Activated CD8-positive, alpha-beta T cell treated with anti-CD3 and anti-CD28 coated beads, Interleukin-2, amount 10 ng/mL, durations not matched to agents 7 days and 5 days (primary cell): ENCODE results near the gene MOB1A. TPM values are rescaled to one million over a fixed set of nuclear protein-coding genes. Genes with fewer than 3 reads are reported as not detected.

Experiments used
- ATAC-seq: fragments of 150-1000 bp; cut with Tn5 transposase; one replicate; pipeline ENCODE4 v1.10.0; 2021; ENCODE audit warnings: moderate library complexity
- CTCF ChIA-PET: fragments of 350-600 bp; sonication (Branson Sonifier 250); formaldehyde crosslinking; loops from one replicate; lab custom pipeline; 2021; ENCODE audit warnings: antibody characterized with exemption; lab: Charles Lee
- POLR2A ChIA-PET: fragments of 350-600 bp; sonication (Branson Sonifier 250); formaldehyde crosslinking; loops from one replicate; lab custom pipeline; 2021; ENCODE audit warnings: antibody characterized with exemption; lab: Charles Lee
- DNase-seq: peaks from one replicate; pipeline ENCODE4 v3.0.0-alpha.2; 2020
- H3K27ac Mint-ChIP-seq: one replicate; pipeline ENCODE4 v1.8.0; 2021; ENCODE audit warnings: mild to moderate bottlenecking, mixed read lengths
- H3K27me3 Mint-ChIP-seq: one replicate; pipeline ENCODE4 v1.8.0; 2021; ENCODE audit warnings: low read depth, mixed read lengths
- H3K36me3 Mint-ChIP-seq: one replicate; pipeline ENCODE4 v1.8.0; 2021; ENCODE audit warnings: low read depth, mixed read lengths
- H3K4me1 Mint-ChIP-seq: one replicate; pipeline ENCODE4 v1.8.0; 2021; ENCODE audit warnings: low read depth, mixed read lengths
- H3K4me3 Mint-ChIP-seq: one replicate; pipeline ENCODE4 v1.8.0; 2021; ENCODE audit warnings: mild to moderate bottlenecking, mixed read lengths
- H3K9me3 Mint-ChIP-seq: one replicate; pipeline ENCODE4 v1.8.0; 2022; ENCODE audit warnings: mixed read lengths; ENCODE audit not compliant: insufficient read depth
- total RNA-seq, 2 experiments: library from RNA; stranded (reverse); gene quantifications; one replicate each; pipeline ENCODE4 v1.2.3, GENCODE V29; 2021

Gene MOB1A
- total RNA-seq, 2 experiments from 2014 or later = 191 to 208 TPM

DNA sequence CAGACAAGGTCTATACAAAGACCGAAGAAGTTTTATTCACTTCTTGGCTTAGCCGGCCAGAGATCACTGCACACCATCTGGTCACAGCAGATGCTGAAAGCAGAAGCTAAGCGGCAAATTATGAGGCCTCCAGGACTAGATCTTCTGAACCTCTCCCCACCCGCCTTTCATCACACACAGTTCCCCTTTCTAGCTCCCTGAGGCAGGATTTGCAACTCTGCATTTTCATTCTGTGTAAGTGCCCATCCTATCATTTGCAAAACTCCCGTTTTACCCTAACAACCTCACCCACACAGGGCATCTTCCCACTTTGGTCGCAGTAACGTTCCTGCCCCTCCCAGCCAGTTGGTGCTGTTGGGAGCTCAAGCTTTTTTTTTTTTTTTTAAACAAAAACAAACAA, 3.1 kb upstream of the MOB1A start:
- no peak for DNase-seq
- peaks cover 27% of the 10 kb centered on the region for H3K4me1 Mint-ChIP-seq
- H3K27ac Mint-ChIP-seq = no peak overlapping the region
- no peaks in the 10 kb centered on the region for H3K27me3 Mint-ChIP-seq
- ATAC-seq = no peak
- ChIA-PET CTCF (interaction anchor here (1.0 to 6.8 kb wide), 4 partner anchors 10 to 24 kb away, joined by 3 to 92 read pairs (median 4); partner anchors contain the start of gene MTHFD2), POLR2A (interaction anchor here (1.0 to 6.0 kb wide), 2 partner anchors 10 to 18 kb away, joined by 3 to 140 read pairs; partner anchors contain the start of gene MTHFD2)
- no peak overlapping the region for H3K4me3 Mint-ChIP-seq
- H3K9me3 Mint-ChIP-seq = no peaks in the 10 kb centered on the region
- peaks cover 9% of the 10 kb centered on the region for H3K36me3 Mint-ChIP-seq

- peak overlapping the region; percentile 89 for H3K4me3 Mint-ChIP-seq
- peak overlapping the region; percentile 95 for H3K27ac Mint-ChIP-seq
- ChIA-PET POLR2A (interaction anchor here (0.6 to 6.0 kb wide), 29 partner anchors 9 to 442 kb away, joined by 3 to 140 read pairs (median 5); partner anchors contain the start of genes AUP1, BOLA3, C2orf81 and DGUOK), CTCF (interaction anchor here (0.7 to 6.8 kb wide), 24 partner anchors 9 to 442 kb away, joined by 3 to 92 read pairs (median 6); partner anchors contain the start of genes BOLA3, MTHFD2, STAMBP and TPRKB)
- H3K9me3 Mint-ChIP-seq = no peaks in the 10 kb centered on the region
- no peak for DNase-seq
- peak; percentile 31 for ATAC-seq
- H3K27me3 Mint-ChIP-seq = no peaks in the 10 kb centered on the region
- peaks cover 41% of the 10 kb centered on the region for H3K4me1 Mint-ChIP-seq
- peaks cover 27% of the 10 kb centered on the region for H3K36me3 Mint-ChIP-seq
These were observed 585 bp upstream of the MOB1A start for GRCh38 chr2:74179063-74179865.

- DNase-seq (no peak), ATAC-seq (no peak)
- Mint-ChIP-seq H3K27me3 (no peaks in the 10 kb centered on the region), H3K9me3 (no peaks in the 10 kb centered on the region), H3K27ac (peak overlapping the region; percentile 95), H3K4me1 (peaks cover 45% of the 10 kb centered on the region), H3K4me3 (peak overlapping the region; percentile 89), H3K36me3 (peaks cover 32% of the 10 kb centered on the region)
- ChIA-PET CTCF (interaction anchor here (1.2 to 6.8 kb wide), 14 partner anchors 9 to 441 kb away, joined by 3 to 92 read pairs (median 10); partner anchors contain the start of genes BOLA3, MTHFD2, STAMBP and TPRKB), POLR2A (interaction anchor here (0.7 to 6.0 kb wide), 23 partner anchors 8 to 440 kb away, joined by 3 to 140 read pairs (median 7); partner anchors contain the start of genes BOLA3, INO80B, MTHFD2 and STAMBP)
These were observed 983 bp downstream of the MOB1A start for GRCh38 chr2:74177696-74178095.

GRCh38 chr2:74174909-74175308, 3.8 kb downstream of the MOB1A start:
- peaks cover 45% of the 10 kb centered on the region for H3K4me1 Mint-ChIP-seq
- CTCF ChIA-PET = interaction anchor here (0.6 to 1.5 kb wide), 2 partner anchors 24 to 30 kb away, joined by 3 read pairs; partner anchors contain the start of gene MTHFD2

DNA sequence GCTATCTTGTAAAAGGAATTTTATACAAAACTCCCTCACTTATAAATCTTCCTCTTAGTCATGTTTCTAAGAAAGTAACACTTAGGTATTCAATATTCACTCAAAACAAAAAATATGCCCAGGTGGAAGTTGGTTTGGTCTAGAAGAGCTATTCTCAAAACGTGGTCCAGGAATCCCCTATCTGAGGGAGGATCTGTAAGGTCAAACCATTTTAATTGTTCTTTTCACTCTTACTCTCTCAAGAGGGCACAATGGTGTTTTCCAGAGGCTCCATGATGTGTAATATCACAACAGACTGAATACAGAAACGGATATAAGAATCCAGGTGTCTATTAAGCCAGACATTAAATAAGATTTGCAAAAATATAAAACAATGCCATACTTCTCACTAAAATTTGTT, 9.9 kb downstream of the MOB1A start:
- H3K27me3 Mint-ChIP-seq = no peaks in the 10 kb centered on the region
- ChIA-PET POLR2A (interaction anchor here (1.3 to 2.9 kb wide), 2 partner anchors 9 to 10 kb away, joined by 8 to 18 read pairs; partner anchors contain the start of gene MOB1A), CTCF (interaction anchor here (1.1 to 4.3 kb wide), 4 partner anchors 10 to 21 kb away, joined by 4 to 25 read pairs (median 7); partner anchors contain the start of gene MOB1A)
- ATAC-seq = no peak
- H3K27ac Mint-ChIP-seq = no peak overlapping the region
- DNase-seq = no peak
- peaks cover 58% of the 10 kb centered on the region for H3K36me3 Mint-ChIP-seq
- no peak overlapping the region for H3K4me3 Mint-ChIP-seq
- peaks cover 14% of the 10 kb centered on the region for H3K4me1 Mint-ChIP-seq
- peaks cover 5% of the 10 kb centered on the region for H3K9me3 Mint-ChIP-seq

More at GRCh38 chr2:74174909-74175308, 3.8 kb downstream of the MOB1A start:
- Mint-ChIP-seq H3K27ac (no peak overlapping the region), H3K27me3 (no peaks in the 10 kb centered on the region), H3K36me3 (peaks cover 48% of the 10 kb centered on the region), H3K4me3 (no peak overlapping the region), H3K9me3 (no peaks in the 10 kb centered on the region)
- POLR2A ChIA-PET = interaction anchor here (1.5 kb wide), 1 partner anchor 24 kb away, joined by 3 read pairs; the partner anchor contains the start of gene MTHFD2
- no peak for ATAC-seq
- peak; percentile 20 for DNase-seq

DNA sequence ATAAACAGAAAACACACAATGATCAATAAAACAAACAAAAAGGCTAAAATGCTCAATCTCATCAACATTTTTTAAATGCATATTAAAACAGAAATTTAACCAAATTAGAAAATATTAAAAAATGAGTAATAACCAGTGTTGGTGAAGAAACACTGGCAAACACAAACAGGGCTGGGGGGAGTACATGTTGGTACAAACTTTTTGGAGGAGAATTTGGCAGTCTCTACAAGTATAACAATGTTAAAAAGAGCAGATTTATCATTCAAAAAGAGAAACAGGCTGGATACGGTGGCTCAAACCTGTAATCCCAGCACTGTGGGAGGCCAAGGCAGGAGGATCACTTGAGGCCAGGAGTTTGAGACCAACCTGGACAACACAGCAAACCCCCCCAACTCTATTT, 13.9 kb downstream of the MOB1A start:
- ChIA-PET POLR2A (interaction anchor here (2.5 kb wide), 1 partner anchor 13 kb away, joined by 8 read pairs; the partner anchor contains the start of gene MOB1A), CTCF (interaction anchor here (1.4 kb wide), 1 partner anchor 18 kb away, joined by 4 read pairs; no protein-coding TSS in a partner anchor)
- H3K9me3 Mint-ChIP-seq = peaks cover 5% of the 10 kb centered on the region
- H3K27ac Mint-ChIP-seq = no peak overlapping the region
- no peak overlapping the region for H3K4me3 Mint-ChIP-seq
- DNase-seq (no peak), ATAC-seq (no peak)
- H3K27me3 Mint-ChIP-seq = no peaks in the 10 kb centered on the region
- H3K4me1 Mint-ChIP-seq = peaks cover 4% of the 10 kb centered on the region
- peaks cover 57% of the 10 kb centered on the region for H3K36me3 Mint-ChIP-seq

DNA sequence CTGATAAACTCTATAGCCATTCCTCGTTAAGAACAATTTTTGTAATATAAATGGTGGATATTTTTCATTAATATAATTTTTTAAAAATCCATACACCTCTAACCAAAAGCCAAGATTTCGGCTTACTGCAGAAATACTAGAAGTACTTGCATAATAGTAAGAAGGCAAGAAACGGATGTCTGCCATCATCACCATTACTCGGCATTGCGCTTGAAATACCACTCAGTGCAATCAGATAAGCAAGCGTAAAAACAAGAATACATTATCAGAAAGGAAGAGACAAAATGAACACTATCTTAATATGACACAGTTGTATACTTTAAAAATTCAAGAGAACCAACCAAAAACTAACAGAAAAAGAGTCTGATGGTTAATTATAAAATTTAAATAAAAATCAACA, 15.7 kb downstream of the MOB1A start:
- ChIA-PET POLR2A (interaction anchor here (2.5 kb wide), 1 partner anchor 15 kb away, joined by 8 read pairs; the partner anchor contains the start of gene MOB1A), CTCF (interaction anchor here (0.8 kb wide), 1 partner anchor 11 kb away, joined by 3 read pairs; no protein-coding TSS in a partner anchor)
- no peak overlapping the region for H3K27ac Mint-ChIP-seq
- ATAC-seq (no peak), DNase-seq (no peak)
- peaks cover 5% of the 10 kb centered on the region for H3K9me3 Mint-ChIP-seq
- H3K27me3 Mint-ChIP-seq = no peaks in the 10 kb centered on the region
- peaks cover 2% of the 10 kb centered on the region for H3K4me1 Mint-ChIP-seq
- H3K4me3 Mint-ChIP-seq = no peak overlapping the region
- peaks cover 59% of the 10 kb centered on the region for H3K36me3 Mint-ChIP-seq

- no peak for ATAC-seq
These were observed 22.8 kb downstream of the MOB1A start for GRCh38 chr2:74155830-74156229.

DNA sequence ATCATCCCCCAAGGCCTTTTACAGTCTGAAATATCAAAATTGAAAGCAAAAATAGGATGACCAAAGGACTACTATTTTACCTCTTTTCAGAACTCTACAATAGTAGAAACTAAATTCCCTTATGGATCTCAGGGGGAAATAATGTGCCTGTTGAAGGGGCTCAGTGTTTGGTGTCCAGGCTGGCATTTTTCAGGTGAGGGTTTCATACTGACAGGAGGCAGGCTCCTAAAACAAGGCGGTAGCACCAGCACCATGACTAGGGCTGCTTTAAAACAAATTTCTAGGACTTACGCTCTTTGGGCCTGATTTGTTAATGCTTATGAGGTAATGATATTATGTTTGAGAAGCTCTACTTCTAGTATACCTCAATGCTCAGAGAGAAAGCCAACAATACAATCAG, 25.7 kb downstream of the MOB1A start:
- Mint-ChIP-seq H3K36me3 (peaks cover 50% of the 10 kb centered on the region), H3K4me1 (peaks cover 12% of the 10 kb centered on the region), H3K27me3 (no peaks in the 10 kb centered on the region), H3K9me3 (no peaks in the 10 kb centered on the region), H3K4me3 (no peak overlapping the region), H3K27ac (no peak overlapping the region)
- POLR2A ChIA-PET = no interaction called here
- no peak for DNase-seq
- ATAC-seq = no peak
- CTCF ChIA-PET = interaction anchor here (1.3 to 10.3 kb wide), 3 partner anchors 10 to 328 kb away, joined by 3 to 215 read pairs (median 8); partner anchors contain the start of gene STAMBP

More at GRCh38 chr2:74155830-74156229, 22.8 kb downstream of the MOB1A start:
- Mint-ChIP-seq H3K27ac (no peak overlapping the region), H3K9me3 (no peaks in the 10 kb centered on the region), H3K4me1 (peaks cover 12% of the 10 kb centered on the region), H3K27me3 (no peaks in the 10 kb centered on the region), H3K4me3 (no peak overlapping the region), H3K36me3 (peaks cover 63% of the 10 kb centered on the region)
- CTCF ChIA-PET = interaction anchor here (1.0 to 10.3 kb wide), 3 partner anchors 8 to 331 kb away, joined by 3 to 215 read pairs (median 5); partner anchors contain the start of gene STAMBP
- DNase-seq = no peak
- POLR2A ChIA-PET = interaction anchor here (2.8 kb wide), 1 partner anchor 23 kb away, joined by 12 read pairs; the partner anchor contains the start of gene MOB1A

GRCh38 chr2:74149570-74150319, 28.9 kb downstream of the MOB1A start:
- DNase-seq (no peak), ATAC-seq (no peak)
- Mint-ChIP-seq H3K36me3 (peaks cover 27% of the 10 kb centered on the region), H3K4me3 (no peak overlapping the region), H3K27me3 (no peaks in the 10 kb centered on the region), H3K27ac (no peak overlapping the region), H3K9me3 (no peaks in the 10 kb centered on the region), H3K4me1 (peaks cover 16% of the 10 kb centered on the region)
- ChIA-PET CTCF (interaction anchor here (0.6 to 10.3 kb wide), 10 partner anchors 19 to 325 kb away, joined by 3 to 215 read pairs (median 6); partner anchors contain the start of genes MOB1A and STAMBP), POLR2A (interaction anchor here (1.6 to 6.4 kb wide), 3 partner anchors 29 to 413 kb away, joined by 5 to 47 read pairs (median 22); partner anchors contain the start of genes MOB1A, MTHFD2 and TPRKB)
